HepG2 (cell line): ENCODE data around the gene SYDE2. TPM values are rescaled to one million over a fixed set of nuclear protein-coding genes. Genes with fewer than 3 reads are reported as not detected.

ENCODE experiments used
- GFI1 ChIP-seq: sonication (generic); formaldehyde crosslinking; IDR thresholded peaks from 2 replicates; pipeline ENCODE4 v1.5.0; 2020; ENCODE audit warnings: missing genetic modification reagents, mild to moderate bottlenecking, borderline replicate concordance
- GRHL1 ChIP-seq: sonication (generic); formaldehyde crosslinking; conservative IDR thresholded peaks from 2 replicates; pipeline ENCODE4 v1.8.0; 2022; ENCODE audit warnings: missing genetic modification reagents
- HDAC2 ChIP-seq: sonication (generic); formaldehyde crosslinking; IDR thresholded peaks from 2 replicates; pipeline ENCODE4 v1.4.0; 2020; ENCODE audit warnings: missing genetic modification reagents
- HNF4G ChIP-seq, 2 experiments: sonication (generic) in 1 of 2; formaldehyde crosslinking in 1 of 2; IDR thresholded peaks; 2 replicates each; pipeline versions ENCODE4 v1.4.0 to v1.6.1; 2011 to 2020; ENCODE audit warnings: borderline replicate concordance in 2 of 2, low read depth in 2 of 2, mild to moderate bottlenecking in 2 of 2, low read length in 1 of 2, missing genetic modification reagents in 1 of 2, moderate library complexity in 1 of 2
- MAX ChIP-seq: IDR thresholded peaks from 2 replicates; pipeline ENCODE4 v1.6.1; 2012; ENCODE audit warnings: inconsistent platforms
- NFE2 ChIP-seq: sonication (generic); formaldehyde crosslinking; IDR thresholded peaks from 2 replicates; pipeline ENCODE4 v1.4.0; 2020; ENCODE audit warnings: missing genetic modification reagents
- RARA ChIP-seq: IDR thresholded peaks from 2 replicates; pipeline ENCODE4 v1.6.1; 2016; ENCODE audit warnings: missing genetic modification reagents, missing compliant biosample characterization
- REST ChIP-seq, 2 experiments: IDR thresholded peaks; 2 replicates each; pipeline ENCODE4 v1.6.1; 2011 to 2012; ENCODE audit warnings: low read length in 2 of 2, borderline replicate concordance in 1 of 2, low read depth in 1 of 2, mild to moderate bottlenecking in 1 of 2, moderate library complexity in 1 of 2
- SAFB2 ChIP-seq: sonication (generic); formaldehyde crosslinking; IDR thresholded peaks from 2 replicates; pipeline ENCODE4 v1.5.1; 2020; ENCODE audit warnings: missing genetic modification reagents, low read depth, mild to moderate bottlenecking, borderline replicate concordance
- SNAI1 ChIP-seq: sonication (generic); formaldehyde crosslinking; IDR thresholded peaks from 2 replicates; pipeline ENCODE4 v1.5.0; 2020; ENCODE audit warnings: mild to moderate bottlenecking, missing genetic modification reagents, borderline replicate concordance
- ZNF230 ChIP-seq: sonication (generic); formaldehyde crosslinking; IDR thresholded peaks from 2 replicates; pipeline ENCODE4 v1.4.0; 2020; ENCODE audit warnings: mild to moderate bottlenecking, missing genetic modification reagents
- ZNF256 ChIP-seq: sonication (generic); formaldehyde crosslinking; conservative IDR thresholded peaks from 2 replicates; pipeline ENCODE4 v1.4.0; 2020; ENCODE audit warnings: missing genetic modification reagents
- ZNF503 ChIP-seq: sonication (generic); formaldehyde crosslinking; IDR thresholded peaks from 2 replicates; pipeline ENCODE4 v1.4.0; 2020; ENCODE audit warnings: missing genetic modification reagents
- ZNF773 ChIP-seq: sonication (generic); formaldehyde crosslinking; IDR thresholded peaks from 2 replicates; pipeline ENCODE4 v1.4.0; 2020; ENCODE audit warnings: missing genetic modification reagents, borderline replicate concordance
- ZNF784 ChIP-seq: sonication (generic); formaldehyde crosslinking; IDR thresholded peaks from 2 replicates; pipeline ENCODE4 v1.5.1; 2020; ENCODE audit warnings: missing genetic modification reagents, mild to moderate bottlenecking, borderline replicate concordance
- ZSCAN31 ChIP-seq: sonication (generic); formaldehyde crosslinking; IDR thresholded peaks from 2 replicates; pipeline ENCODE4 v1.5.0; 2020; ENCODE audit warnings: low read depth, mild to moderate bottlenecking, missing genetic modification reagents
- polyA plus RNA-seq, 8 experiments: library from polyadenylated mRNA; depleted of rRNA in 3 of 8; stranded (reverse) in 7 of 8; unstranded in 1 of 8; fragments of >200 nt; fragmentation: Illumina TruSeq in 4 of 8; extraction: Trizol in 4 of 8; gene quantifications; 2 replicates each; pipeline versions ENCODE4 v1.2.1 to v1.2.3, GENCODE V29; 2011 to 2016; ENCODE audit warnings: low read depth in 4 of 8, missing spikeins in 1 of 8, mixed read lengths in 1 of 8; ENCODE audit not compliant: insufficient read depth in 1 of 8
- total RNA-seq, 5 experiments: library from RNA; depleted of rRNA; stranded (reverse); fragments of >200 nt; fragmentation: Illumina TruSeq; extraction: Trizol; gene quantifications; 2 replicates each; pipeline ENCODE4 v1.2.3, GENCODE V29; 2016; ENCODE audit warnings: low read depth in 1 of 5

The SYDE2 gene
- total and polyA plus RNA-seq, 2 of the 13 experiments (the other 11 are each of a cell fraction or from before 2014, with no cell fraction given): 1.8 to 5.3 TPM

- TF ChIP-seq ZNF784 (CRISPR knock-in tag) (no peak; the same call in 1 of the 2 replicates), NFE2 (CRISPR knock-in tag) (no peak), ZNF256 (CRISPR knock-in tag) (no peak), SNAI1 (CRISPR knock-in tag) (0 out of 2 replicates have a peak, but pooled peaks have one; percentile 47), ZNF773 (CRISPR knock-in tag) (0 out of 2 replicates have a peak, but pooled peaks have one; percentile 28), GRHL1 (CRISPR knock-in tag) (no peak), HNF4G (IDR thresholded peaks at IDR 0.05; ENCODE audit: borderline replicate concordance, low read depth, low read length) (0 out of 2 replicates have a peak, but pooled peaks have one; percentile 18), HNF4G (CRISPR knock-in tag; IDR thresholded peaks at IDR 0.05; ENCODE audit: borderline replicate concordance, low read depth) (no peak), ZSCAN31 (CRISPR knock-in tag) (peak; percentile 56; the same call in 1 of the 2 replicates), RARA (CRISPR knock-in tag) (0 out of 2 replicates have a peak, but pooled peaks have one; percentile 7), ZNF230 (CRISPR knock-in tag) (peak; percentile 10; the same call in 1 of the 2 replicates), ZNF503 (CRISPR knock-in tag) (no peak), SAFB2 (CRISPR knock-in tag) (0 out of 2 replicates have a peak, but pooled peaks have one; percentile 13), REST (IDR thresholded peaks at IDR 0.05; ENCODE audit: borderline replicate concordance in 1 of 2, low read depth in 1 of 2, low read length in 2 of 2) (no peak), MAX (peak; percentile 18), HDAC2 (CRISPR knock-in tag) (0 out of 2 replicates have a peak, but pooled peaks have one; percentile 31), GFI1 (CRISPR knock-in tag) (0 out of 2 replicates have a peak, but pooled peaks have one; percentile 22)
Observed at GRCh38 chr1:85201340-85202091, 700 bp upstream of the SYDE2 start (continued).
